Activated effector memory CD4-positive, alpha-beta T cell treated with Interleukin-2 at 50 U/mL for 16 hours (primary cell): ENCODE data around the gene NRDE2.
A peak's percentile ranks its signal among the peaks of the same experiment; 100 is the strongest.
"Not testable (repeated sequence)": the region's sequence is repeated elsewhere in the genome, so short reads cannot be mapped to it uniquely, and the experiment has no call there.

Experiments used
- DNase-seq: peaks from one replicate; pipeline ENCODE4 v3.0.0-alpha.2; 2020

Gene NRDE2

GRCh38 chr14:90266441-90267154 is 65.1 kb downstream of the NRDE2 start:
- no peak for DNase-seq

DNA sequence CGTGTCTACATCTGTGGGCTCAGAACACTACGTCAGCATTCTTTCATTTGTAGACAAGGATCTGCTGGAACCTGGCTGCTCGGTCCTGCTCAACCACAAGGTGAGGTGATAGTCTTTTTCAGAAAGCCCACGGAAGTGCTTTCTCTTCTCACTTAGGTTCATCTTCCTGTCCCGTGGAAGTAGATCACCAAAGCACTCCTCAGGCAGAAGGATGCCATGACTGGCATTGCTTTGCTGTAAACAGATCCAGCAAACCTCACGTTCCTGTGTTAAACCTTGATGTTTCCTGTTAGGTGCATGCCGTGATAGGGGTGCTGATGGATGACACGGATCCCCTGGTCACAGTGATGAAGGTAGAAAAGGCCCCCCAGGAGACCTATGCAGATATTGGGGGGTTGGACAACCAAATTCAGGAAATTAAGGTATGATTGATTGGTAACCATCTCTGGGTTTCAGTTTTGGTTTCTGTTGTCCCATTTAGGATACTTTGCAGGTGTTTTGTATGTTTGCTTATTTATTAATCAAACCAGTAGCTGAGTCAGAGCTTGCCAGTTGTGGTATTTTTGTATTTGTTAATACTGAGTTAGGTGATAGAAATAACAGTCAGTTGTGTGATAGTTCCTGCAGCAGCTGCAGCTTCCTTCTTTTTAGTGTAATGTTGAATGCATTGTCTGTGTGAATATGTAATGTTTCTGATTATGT is 67.8 kb downstream of the NRDE2 start:
- no peak for DNase-seq

- DNase-seq = peak; percentile 84
Observed at GRCh38 chr14:90256354-90257131, 75.2 kb downstream of the NRDE2 start, which contains the start of gene PSMC1. PSMC1 (plus strand) TSS chr14:90256553; CDS start chr14:90256598, 45 bp downstream.

DNA sequence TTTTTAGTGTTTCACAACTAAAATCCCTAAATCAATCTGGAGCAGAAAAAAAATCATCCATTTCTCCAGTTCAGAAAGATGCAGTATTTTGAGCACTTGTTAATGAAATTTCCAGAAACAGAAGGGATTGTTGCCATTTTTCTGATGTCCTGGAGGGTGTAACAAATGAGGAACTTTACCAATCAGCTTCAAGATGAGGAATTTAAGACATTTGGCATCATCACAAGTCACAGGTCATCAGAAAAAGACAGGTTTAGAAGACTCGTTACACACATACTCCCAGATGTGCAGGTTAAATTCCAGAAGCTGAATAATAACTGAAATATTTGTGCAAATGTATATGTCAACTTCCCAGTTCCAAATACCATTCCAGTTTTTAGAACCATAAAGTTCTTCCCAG is 75.9 kb downstream of the NRDE2 start:
- DNase-seq = no peak

DNA sequence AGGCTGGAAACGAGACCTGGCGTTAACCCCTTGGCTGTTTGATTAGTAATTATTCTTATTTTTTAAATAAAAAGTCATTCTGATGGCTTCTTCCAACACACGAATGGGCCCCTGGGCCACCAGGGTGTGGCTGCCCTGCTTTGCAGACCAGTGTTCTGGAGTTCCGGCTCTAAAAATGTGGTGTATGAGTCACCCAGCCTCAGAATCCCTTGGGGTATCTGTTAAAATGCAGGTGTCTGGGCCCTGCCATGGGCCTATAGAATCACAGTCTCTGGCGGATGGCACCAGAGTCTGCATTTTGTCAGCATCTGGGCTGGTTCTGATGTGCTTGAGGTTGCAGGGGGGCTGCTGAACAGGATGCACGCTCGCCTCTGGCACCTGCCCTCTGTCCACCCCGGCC is 77.9 kb downstream of the NRDE2 start:
- DNase-seq = no peak

GRCh38 chr14:90248594-90248993 is 83.1 kb downstream of the NRDE2 start:
- no peak for DNase-seq

DNA sequence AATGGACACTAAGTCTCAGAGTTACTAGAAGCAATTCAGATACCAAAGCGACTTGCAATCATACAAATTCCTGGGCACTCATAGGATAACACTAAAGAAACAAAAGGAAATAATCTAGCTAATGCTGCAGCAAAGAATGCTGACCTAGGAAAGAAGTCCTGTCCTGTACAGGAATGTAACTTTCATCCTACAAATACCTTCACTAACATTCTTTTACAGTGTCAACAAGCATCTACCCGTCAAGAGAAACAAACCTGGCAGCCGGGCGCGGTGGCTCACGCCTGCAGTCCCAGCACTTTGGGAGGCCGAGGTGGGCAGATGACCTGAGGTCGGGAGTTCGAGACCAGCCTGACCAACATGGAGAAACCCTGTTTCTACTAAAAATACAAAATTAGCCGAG is 84.3 kb downstream of the NRDE2 start:
- DNase-seq = not testable (repeated sequence)

DNA sequence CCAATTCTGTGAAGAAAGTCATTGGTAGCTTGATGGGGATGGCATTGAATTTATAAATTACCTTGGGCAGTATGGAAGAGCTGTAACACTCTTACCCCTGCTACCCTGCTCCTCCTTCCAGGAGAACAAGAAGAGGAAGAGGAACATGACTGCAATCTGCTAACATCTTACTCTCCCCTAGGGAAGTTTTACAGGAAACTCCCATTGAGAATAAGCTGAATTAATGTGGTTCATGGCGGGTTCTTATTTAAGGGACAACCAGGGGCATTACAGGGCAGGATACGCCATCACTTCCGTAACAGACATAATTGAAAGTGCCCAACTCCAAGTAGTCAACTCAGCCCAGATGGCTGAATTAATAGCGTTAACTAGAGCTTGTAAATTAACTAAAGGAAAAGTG is 84.8 kb downstream of the NRDE2 start:
- no peak for DNase-seq

DNA sequence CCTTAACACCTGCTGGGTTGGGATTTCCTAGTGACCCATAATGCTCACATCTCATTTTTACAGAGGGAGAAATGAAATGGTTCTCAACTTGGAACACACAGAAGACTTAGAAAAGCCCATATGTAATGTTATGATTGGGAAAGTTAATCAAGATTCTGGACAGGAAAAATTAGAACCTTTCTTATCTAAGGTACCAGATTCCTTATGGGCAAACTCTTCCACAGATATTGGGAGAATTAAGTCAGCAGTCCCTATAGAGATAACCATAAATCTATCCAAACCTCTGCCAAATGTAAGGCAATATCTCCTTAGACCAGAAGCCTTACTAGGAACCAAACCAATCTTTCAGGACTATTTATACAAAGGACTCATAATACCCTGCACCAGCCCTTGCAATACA is 89.3 kb downstream of the NRDE2 start:
- no peak for DNase-seq

DNA sequence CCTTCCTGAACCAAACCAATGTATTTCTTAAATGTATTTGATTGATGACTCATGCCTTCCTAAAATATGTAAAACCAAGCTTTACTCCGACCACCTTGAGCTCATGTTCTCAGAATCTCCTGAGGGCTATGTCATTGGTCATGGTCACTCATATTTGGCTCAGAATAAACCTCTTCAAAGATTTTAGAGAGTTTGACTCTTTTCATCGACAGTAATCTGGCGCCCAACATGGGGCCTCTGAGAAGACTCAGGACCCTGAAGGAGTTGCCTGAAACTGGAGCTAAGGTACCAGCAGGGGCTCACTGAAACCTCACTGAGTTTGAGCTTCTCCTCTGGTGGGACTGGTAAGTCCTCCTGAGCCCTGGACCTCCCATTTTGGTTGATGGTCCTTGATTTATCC is 92.6 kb downstream of the NRDE2 start:
- no peak for DNase-seq

- peak; percentile 40 for DNase-seq
Observed at GRCh38 chr14:90235179-90235976, 96.4 kb downstream of the NRDE2 start.

DNA sequence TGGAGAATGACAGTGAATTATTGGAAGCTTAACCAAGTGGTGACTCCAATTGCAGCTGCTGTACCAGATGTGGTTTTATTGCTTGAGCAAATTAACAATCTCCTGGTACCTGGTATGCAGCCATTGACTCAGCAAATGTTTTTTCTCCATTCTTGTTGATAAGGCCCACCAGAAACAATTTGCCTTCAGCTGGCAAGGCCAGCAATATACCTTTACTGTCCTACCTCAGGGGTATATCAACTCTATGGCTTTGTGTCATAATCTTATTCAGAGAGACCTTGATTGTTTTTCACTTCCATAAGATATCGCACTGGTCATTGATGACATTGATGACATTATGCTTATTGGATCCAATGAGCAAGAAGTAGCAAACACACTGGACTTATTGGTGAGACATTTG is 101.8 kb downstream of the NRDE2 start:
- not testable (repeated sequence) for DNase-seq

- no peak for DNase-seq
Observed at GRCh38 chr14:90228478-90228877, 103.3 kb downstream of the NRDE2 start.
